Neural cell (in vitro differentiated cells): ENCODE data around the gene ZNF808. TPM values are rescaled to one million over a fixed set of nuclear protein-coding genes. Genes with fewer than 3 reads are reported as not detected.
"Not testable (repeated sequence)": the region's sequence is repeated elsewhere in the genome, so short reads cannot be mapped to it uniquely, and the experiment has no call there.

Source experiments
- H2AFZ ChIP-seq: fragments of 200-600, 300-800 bp; sonication (generic), shearing (Covaris generic); 2 replicates; pipeline ENCODE4 v1.6.0; 2014; ENCODE audit warnings: low read depth, mild to moderate bottlenecking, antibody characterized with exemption, low read length, moderate library complexity
- H3F3A ChIP-seq: fragments of 200-600 bp; shearing (Covaris generic); 2 replicates; pipeline ENCODE4 v1.6.1; 2016; ENCODE audit warnings: mild to moderate bottlenecking, moderate library complexity, mixed read lengths, antibody characterized with exemption, low read length; ENCODE audit not compliant: insufficient read depth, poor library complexity, severe bottlenecking
- H3K27ac ChIP-seq: fragments of 200-600, 300-800 bp; sonication (generic), shearing (Covaris generic); 2 replicates; pipeline ENCODE4 v1.5.1; 2014; ENCODE audit warnings: mild to moderate bottlenecking, low read length, moderate library complexity
- H3K27me3 ChIP-seq: fragments of 300-800, 200-600 bp; sonication (generic), shearing (Covaris generic); 2 replicates; pipeline ENCODE4 v1.6.0; 2014; ENCODE audit warnings: mild to moderate bottlenecking, low read depth, low read length, moderate library complexity; ENCODE audit not compliant: insufficient read depth
- H3K36me3 ChIP-seq: fragments of 300-800, 200-600 bp; sonication (generic), shearing (Covaris generic); 2 replicates; pipeline ENCODE4 v1.5.1; 2014; ENCODE audit warnings: mild to moderate bottlenecking, antibody characterized with exemption, low read length, moderate library complexity; ENCODE audit not compliant: insufficient read depth
- H3K4me2 ChIP-seq: fragments of 300-800, 200-600 bp; sonication (generic), shearing (Covaris generic); 2 replicates; pipeline ENCODE4 v1.6.0; 2014; ENCODE audit warnings: mild to moderate bottlenecking, low read length
- H3K4me3 ChIP-seq: fragments of 300-800, 200-600 bp; sonication (generic), shearing (Covaris generic); 2 replicates; pipeline ENCODE4 v1.5.1; 2014; ENCODE audit warnings: mild to moderate bottlenecking, low read length, moderate library complexity
- H3K79me2 ChIP-seq: fragments of 200-600 bp; shearing (Covaris generic); replicated peaks from 2 replicates; pipeline ENCODE4 v1.6.0; 2014; ENCODE audit warnings: mild to moderate bottlenecking, low read length, moderate library complexity; ENCODE audit not compliant: insufficient read depth
- H3K9ac ChIP-seq: fragments of 300-800, 200-600 bp; sonication (generic), shearing (Covaris generic); 2 replicates; pipeline ENCODE4 v1.6.1; 2016; ENCODE audit warnings: mild to moderate bottlenecking, low read length, mixed read lengths
- H3K9me2 ChIP-seq: fragments of 200-600 bp; shearing (Covaris generic); 2 replicates; pipeline ENCODE4 v1.6.1; 2016; ENCODE audit warnings: mild to moderate bottlenecking, low read length, mixed read lengths; ENCODE audit not compliant: insufficient read depth
- H3K9me3 ChIP-seq: fragments of 200-600, 300-800 bp; sonication (generic), shearing (Covaris generic); 2 replicates; pipeline ENCODE4 v1.6.1; 2016; ENCODE audit warnings: mild to moderate bottlenecking, mixed run types, low read length, moderate library complexity, mixed read lengths
- H4K20me1 ChIP-seq: fragments of 200-600 bp; shearing (Covaris generic); 2 replicates; pipeline ENCODE4 v1.6.1; 2016; ENCODE audit warnings: mild to moderate bottlenecking, mixed run types; ENCODE audit not compliant: insufficient read depth
- EP300 ChIP-seq: fragments of 450-650 bp; conservative IDR thresholded peaks from 2 replicates; pipeline ENCODE4 v1.6.1; 2014; ENCODE audit warnings: antibody characterized with exemption, mild to moderate bottlenecking, moderate library complexity; ENCODE audit not compliant: poor library complexity, severe bottlenecking
- EZH2 ChIP-seq: fragments of 200-600, 300-800 bp; shearing (Covaris generic), sonication (generic); IDR thresholded peaks from 2 replicates; pipeline ENCODE4 v1.6.1; 2014; ENCODE audit warnings: antibody characterized with exemption, low read length, borderline replicate concordance, mild to moderate bottlenecking; ENCODE audit not compliant: insufficient read depth, poor library complexity, severe bottlenecking
- MXI1 ChIP-seq: fragments of 450-650 bp; conservative IDR thresholded peaks from 2 replicates; pipeline ENCODE4 v1.6.1; 2014; ENCODE audit warnings: antibody characterized with exemption, mild to moderate bottlenecking; ENCODE audit not compliant: poor library complexity, severe bottlenecking
- POLR2AphosphoS5 ChIP-seq: IDR thresholded peaks from 2 replicates; pipeline ENCODE4 v1.6.1; 2012
- RAD21 ChIP-seq: fragments of 450-650 bp; conservative IDR thresholded peaks from 2 replicates; pipeline ENCODE4 v1.6.1; 2014; ENCODE audit warnings: antibody characterized with exemption, mild to moderate bottlenecking, moderate library complexity
- REST ChIP-seq: IDR thresholded peaks from 2 replicates; pipeline ENCODE4 v1.6.1; 2012; ENCODE audit warnings: borderline replicate concordance
- SMC3 ChIP-seq: fragments of 450-650 bp; conservative IDR thresholded peaks from 2 replicates; pipeline ENCODE4 v1.6.1; 2014; ENCODE audit warnings: antibody characterized with exemption, mild to moderate bottlenecking, moderate library complexity; ENCODE audit not compliant: poor library complexity
- TAF1 ChIP-seq: IDR thresholded peaks from 2 replicates; pipeline ENCODE4 v1.6.1; 2012; ENCODE audit warnings: low read depth
- polyA plus RNA-seq: library from polyadenylated mRNA; depleted of rRNA; stranded (reverse); fragments of >200 nt; gene quantifications from 2 replicates; pipeline ENCODE4 v1.2.3, GENCODE V29; 2014
- TF ChIP-seq, protein P1 (sequence below): fragments of 450-650 bp; IDR thresholded peaks from 2 replicates; pipeline ENCODE4 v1.5.1; 2014; ENCODE audit warnings: antibody characterized with exemption, mild to moderate bottlenecking, moderate library complexity; ENCODE audit not compliant: poor library complexity, severe bottlenecking

The ZNF808 gene
- polyA plus RNA-seq, 1 donor from 2014 or later, result 6.5 TPM

GRCh38 chr19:52592301-52592700 lies 64.8 kb downstream of the ZNF808 start:
- Histone ChIP-seq H2AFZ (no peak overlapping the region), H4K20me1 (no peaks in the 10 kb centered on the region), H3K36me3 (no peaks in the 10 kb centered on the region), H3K9me2 (no peaks in the 10 kb centered on the region), H3K9ac (no peak overlapping the region), H3K27ac (no peak overlapping the region), H3F3A (no peaks in the 10 kb centered on the region), H3K4me2 (no peak overlapping the region), H3K27me3 (no peaks in the 10 kb centered on the region), H3K9me3 (peaks cover 4% of the 10 kb centered on the region), H3K4me3 (no peak overlapping the region), H3K79me2 (no peaks in the 10 kb centered on the region)
- TF ChIP-seq, protein P1, sequence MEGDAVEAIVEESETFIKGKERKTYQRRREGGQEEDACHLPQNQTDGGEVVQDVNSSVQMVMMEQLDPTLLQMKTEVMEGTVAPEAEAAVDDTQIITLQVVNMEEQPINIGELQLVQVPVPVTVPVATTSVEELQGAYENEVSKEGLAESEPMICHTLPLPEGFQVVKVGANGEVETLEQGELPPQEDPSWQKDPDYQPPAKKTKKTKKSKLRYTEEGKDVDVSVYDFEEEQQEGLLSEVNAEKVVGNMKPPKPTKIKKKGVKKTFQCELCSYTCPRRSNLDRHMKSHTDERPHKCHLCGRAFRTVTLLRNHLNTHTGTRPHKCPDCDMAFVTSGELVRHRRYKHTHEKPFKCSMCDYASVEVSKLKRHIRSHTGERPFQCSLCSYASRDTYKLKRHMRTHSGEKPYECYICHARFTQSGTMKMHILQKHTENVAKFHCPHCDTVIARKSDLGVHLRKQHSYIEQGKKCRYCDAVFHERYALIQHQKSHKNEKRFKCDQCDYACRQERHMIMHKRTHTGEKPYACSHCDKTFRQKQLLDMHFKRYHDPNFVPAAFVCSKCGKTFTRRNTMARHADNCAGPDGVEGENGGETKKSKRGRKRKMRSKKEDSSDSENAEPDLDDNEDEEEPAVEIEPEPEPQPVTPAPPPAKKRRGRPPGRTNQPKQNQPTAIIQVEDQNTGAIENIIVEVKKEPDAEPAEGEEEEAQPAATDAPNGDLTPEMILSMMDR, result no peak
- no peak for TF ChIP-seq POLR2AphosphoS5
- TF ChIP-seq SMC3, result no peak
- TF ChIP-seq RAD21, result no peak
- TF ChIP-seq MXI1, result no peak
- no peak for TF ChIP-seq TAF1
- TF ChIP-seq REST, result no peak
- no peak for TF ChIP-seq EZH2
- TF ChIP-seq EP300, result no peak

- not testable (repeated sequence) for H3K9me3 ChIP-seq, H3K9ac ChIP-seq, H3K9me2 ChIP-seq, H3K36me3 ChIP-seq, H3K27ac ChIP-seq, H3F3A ChIP-seq, H3K4me3 ChIP-seq, H3K27me3 ChIP-seq, H2AFZ ChIP-seq, H3K79me2 ChIP-seq, H4K20me1 ChIP-seq, H3K4me2 ChIP-seq
Measured at GRCh38 chr19:52593441-52593840, 66.0 kb downstream of the ZNF808 start.

DNA sequence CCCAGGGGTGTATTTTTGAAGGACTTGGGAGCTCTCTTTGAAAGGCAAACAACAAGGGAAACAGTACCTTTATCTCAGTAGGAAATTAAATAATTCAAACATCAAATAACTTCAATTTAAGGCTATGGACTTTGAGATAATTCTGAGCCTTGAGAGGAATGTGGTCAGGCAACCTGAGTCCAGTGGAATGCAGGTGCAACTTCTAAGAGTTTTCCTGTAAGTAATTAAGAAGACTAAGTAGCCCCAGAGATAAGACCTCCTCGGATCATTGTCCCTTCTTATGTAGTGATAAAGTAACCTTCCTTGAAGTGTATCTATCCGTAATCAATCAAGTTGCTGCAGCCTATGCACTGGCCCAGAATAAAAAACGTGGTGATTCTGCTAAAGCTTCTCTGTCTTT lies 71.8 kb downstream of the ZNF808 start:
- no peaks in the 10 kb centered on the region for H3K79me2 ChIP-seq
- no peaks in the 10 kb centered on the region for H4K20me1 ChIP-seq
- H3F3A ChIP-seq, result no peaks in the 10 kb centered on the region
- H3K4me2 ChIP-seq, result no peak overlapping the region
- no peak overlapping the region for H3K9ac ChIP-seq
- H3K36me3 ChIP-seq, result no peaks in the 10 kb centered on the region
- TF ChIP-seq SMC3 (no peak), RAD21 (no peak), EP300 (no peak), EZH2 (no peak), REST (no peak), POLR2AphosphoS5 (no peak)
- TF ChIP-seq, protein P1, result no peak
- H2AFZ ChIP-seq, result no peak overlapping the region
- H3K27ac ChIP-seq, result no peak overlapping the region
- H3K9me2 ChIP-seq, result no peaks in the 10 kb centered on the region
- H3K4me3 ChIP-seq, result no peak overlapping the region
- H3K9me3 ChIP-seq, result no peaks in the 10 kb centered on the region
- no peaks in the 10 kb centered on the region for H3K27me3 ChIP-seq
